Activated naive CD4-positive, alpha-beta T cell treated with Interleukin-2 at 50 U/mL for 16 hours (primary cell): ENCODE measurements around the gene PARP16.
"Not testable (repeated sequence)": the region's sequence is repeated elsewhere in the genome, so short reads cannot be mapped to it uniquely, and the experiment has no call there.

Source experiments
- DNase-seq: peaks from one replicate; pipeline ENCODE4 v3.0.0-alpha.2; 2020

PARP16 gene

GRCh38 chr15:65275104-65275727, 11.5 kb downstream of the PARP16 start:
- DNase-seq: no peak

GRCh38 chr15:65270811-65271545, 15.7 kb downstream of the PARP16 start:
- DNase-seq: peak; percentile 5

GRCh38 chr15:65268411-65268810, 18.3 kb downstream of the PARP16 start:
- DNase-seq: no peak

GRCh38 chr15:65266469-65266868, 20.2 kb downstream of the PARP16 start:
- no peak for DNase-seq

GRCh38 chr15:65264863-65265430, 21.7 kb downstream of the PARP16 start:
- no peak for DNase-seq

- DNase-seq: no peak
Measured at GRCh38 chr15:65263313-65263712, 23.4 kb downstream of the PARP16 start.

- no peak for DNase-seq
Measured at GRCh38 chr15:65260968-65261367, 25.7 kb downstream of the PARP16 start.

GRCh38 chr15:65259367-65259797, 27.3 kb downstream of the PARP16 start:
- no peak for DNase-seq

GRCh38 chr15:65258375-65259262, 28.1 kb downstream of the PARP16 start:
- DNase-seq: no peak

GRCh38 chr15:65255486-65256140, 31.1 kb downstream of the PARP16 start:
- DNase-seq: no peak

- no peak for DNase-seq
Measured at GRCh38 chr15:65254758-65255157, 31.9 kb downstream of the PARP16 start.

- DNase-seq: no peak
Measured at GRCh38 chr15:65254356-65254755, 32.3 kb downstream of the PARP16 start.

GRCh38 chr15:65249641-65250040, 37.0 kb downstream of the PARP16 start:
- peak; percentile 68 for DNase-seq

GRCh38 chr15:65248511-65249255, 38.0 kb downstream of the PARP16 start:
- no peak for DNase-seq

- no peak for DNase-seq
Measured at GRCh38 chr15:65246939-65247338, 39.7 kb downstream of the PARP16 start.

GRCh38 chr15:65246026-65246714, 40.5 kb downstream of the PARP16 start:
- DNase-seq: no peak

- no peak for DNase-seq
Measured at GRCh38 chr15:65245096-65245856, 41.4 kb downstream of the PARP16 start.

GRCh38 chr15:65244638-65245037, 42.0 kb downstream of the PARP16 start:
- no peak for DNase-seq

- not testable (repeated sequence) for DNase-seq
Measured at GRCh38 chr15:65236443-65236842, 50.2 kb downstream of the PARP16 start.

- DNase-seq: no peak
Measured at GRCh38 chr15:65233696-65234095, 53.0 kb downstream of the PARP16 start.
